ENCODE data around the gene PCDHB12.
"Not testable (repeated sequence)": the region's sequence is repeated elsewhere in the genome, so short reads cannot be mapped to it uniquely, and the experiment has no call there.

GRCh38 chr5:141194332-141194731, 14.2 kb upstream of the PCDHB12 start:
- not testable (repeated sequence) for TF ChIP-seq EZH2 (IDR thresholded peaks at IDR 0.05; ENCODE audit: borderline replicate concordance, low read depth, low read length, poor library complexity, severe bottlenecking); CTCF (conservative IDR thresholded peaks at IDR 0.05; ENCODE audit: low read depth, low read length)
